Gastrocnemius medialis (tissue), 4 donors: ENCODE measurements around the gene MRC1.

Experiments
- CTCF ChIP-seq, 5 experiments: fragments of 450-650 bp in 3 of 5; fragments of 200-600 bp in 2 of 5; sonication (generic) in 2 of 5; IDR thresholded peaks in 4 of 5; conservative IDR thresholded peaks in 1 of 5; 1 replicate in 4 of 5; 2 replicates in 1 of 5; pipeline ENCODE4 v1.5.1; 2016 to 2019; ENCODE audit warnings: antibody characterized with exemption in 5 of 5, mild to moderate bottlenecking in 3 of 5, moderate library complexity in 3 of 5
- POLR2A ChIP-seq, 2 donors: fragments of 450-650 bp; IDR thresholded peaks; one replicate each; pipeline ENCODE4 v1.6.1; 2017; ENCODE audit warnings: antibody characterized with exemption in 2 of 2, mild to moderate bottlenecking in 2 of 2, moderate library complexity in 2 of 2

GRCh38 chr10:17789396-17789795 is 19.8 kb upstream of the MRC1 start:
- TF ChIP-seq CTCF (IDR thresholded peaks at IDR 0.05 in 4 of 5, conservative IDR thresholded peaks at IDR 0.05 in 1 of 5) (no peak), POLR2A (IDR thresholded peaks at IDR 0.05) (no peak)
